Mammary epithelial cell (primary cell): ENCODE measurements around the gene SMIM22.

Experiments used
- CTCF ChIP-seq, 2 donors: IDR thresholded peaks in 1 of 2; conservative IDR thresholded peaks in 1 of 2; 2 replicates each; pipeline ENCODE4 v1.5.1; 2011 to 2012; ENCODE audit warnings: inconsistent platforms in 2 of 2, low read length in 2 of 2, mild to moderate bottlenecking in 2 of 2, control low read depth in 1 of 2, low read depth in 1 of 2; ENCODE audit not compliant: insufficient read depth in 1 of 2; ENCODE audit errors: extremely low read depth in 1 of 2
- EZH2 ChIP-seq: IDR thresholded peaks from 2 replicates; pipeline ENCODE4 v1.6.1; 2012; ENCODE audit warnings: low read length, inconsistent platforms, borderline replicate concordance

GRCh38 chr16:4790261-4790660, 4.9 kb upstream of the SMIM22 start:
- TF ChIP-seq CTCF (conservative IDR thresholded peaks at IDR 0.05 in 1 of 2, IDR thresholded peaks at IDR 0.05 in 1 of 2; ENCODE audit: extremely low read depth in 1 of 2, insufficient read depth in 1 of 2, low read depth in 1 of 2, low read length in 2 of 2) (no peak), EZH2 (no peak)
